Measurements from ENCODE around the gene CHSY1. TPM values are rescaled to one million over a fixed set of nuclear protein-coding genes. Genes with fewer than 3 reads are reported as not detected.

Gene CHSY1
- total and polyA plus RNA-seq, 10 of the 15 experiments (the other 5 are each of a cell fraction or from before 2014, with no cell fraction given): 1.4 to 31.2 (median 10.5) TPM

DNA sequence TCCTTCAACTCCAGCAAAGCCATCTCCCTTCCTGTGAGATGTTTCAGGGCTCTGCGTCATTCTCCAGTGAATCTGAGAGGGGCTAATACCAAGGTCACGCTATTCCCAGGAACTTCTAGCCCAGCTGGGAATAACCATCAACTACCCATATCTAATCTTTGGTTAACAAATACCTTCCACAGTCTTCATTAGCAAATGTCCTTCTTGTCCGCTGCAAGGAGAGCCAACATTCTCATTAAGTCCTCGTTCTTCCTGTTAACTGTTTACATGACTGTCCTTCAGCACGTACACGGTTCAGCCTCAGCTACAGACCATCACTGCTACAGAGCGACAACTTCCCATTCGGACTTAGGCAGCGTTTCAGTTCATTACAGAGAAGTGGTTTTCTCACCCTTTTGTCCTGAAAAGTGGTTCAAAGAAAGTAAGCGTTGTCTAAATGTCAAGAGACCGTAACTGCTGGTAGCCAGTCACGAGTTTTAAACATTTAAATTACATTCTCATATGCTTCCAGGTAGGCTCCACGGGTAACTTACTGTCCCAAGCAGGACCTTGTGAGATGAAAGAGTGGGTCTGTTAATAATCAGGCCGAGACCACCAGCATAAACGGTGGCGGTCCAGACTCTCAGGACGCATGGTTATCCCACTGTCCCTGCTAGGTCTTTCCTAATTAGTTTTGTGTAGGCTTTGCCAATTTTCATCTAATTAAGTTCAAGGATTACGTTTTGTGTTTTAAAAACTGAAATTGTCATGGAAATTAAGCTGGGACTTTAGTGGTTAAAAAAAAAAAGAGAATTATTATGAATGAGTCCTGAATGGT lies 63.8 kb downstream of the CHSY1 start (continued):
- TF ChIP-seq POLR2AphosphoS2 (IDR thresholded peaks at IDR 0.05; ENCODE audit: low read depth, low read length) (no peak), ETV6 (conservative IDR thresholded peaks at IDR 0.05 in 1 of 2, IDR thresholded peaks at IDR 0.05 in 1 of 2; ENCODE audit: borderline replicate concordance in 1 of 2, low read depth in 1 of 2) (no peak), CHD2 (IDR thresholded peaks at IDR 0.05; ENCODE audit: borderline replicate concordance, low read depth, low read length) (no peak; the same call in 1 of the 2 replicates), TARDBP (IDR thresholded peaks at IDR 0.05; ENCODE audit: borderline replicate concordance) (no peak), TBL1XR1 (IDR thresholded peaks at IDR 0.05; ENCODE audit: low read depth, low read length) (no peak), HDGF (IDR thresholded peaks at IDR 0.05) (no peak), EP300 (IDR thresholded peaks at IDR 0.05; ENCODE audit: borderline replicate concordance in 1 of 2, control insufficient read depth in 1 of 2, low read depth in 2 of 2, low read length in 2 of 2) (no peak), ATF3 (IDR thresholded peaks at IDR 0.05; ENCODE audit: borderline replicate concordance, extremely low read depth, low read depth, low read length) (no peak), BACH1 (IDR thresholded peaks at IDR 0.05; ENCODE audit: borderline replicate concordance) (no peak), MTA2 (IDR thresholded peaks at IDR 0.05; ENCODE audit: low read depth) (peak; percentile 86), EZH2 (IDR thresholded peaks at IDR 0.05; ENCODE audit: borderline replicate concordance, control insufficient read depth, low read depth, low read length) (no peak), REST (IDR thresholded peaks at IDR 0.05; ENCODE audit: low read depth, low read length) (no peak), MTA3 (IDR thresholded peaks at IDR 0.05; ENCODE audit: borderline replicate concordance, low read length) (peak; percentile 0; the same call in 1 of the 2 replicates), RELA (IDR thresholded peaks at IDR 0.05; ENCODE audit: borderline replicate concordance, partially characterized antibody) (no peak), TAF1 (IDR thresholded peaks at IDR 0.05; ENCODE audit: borderline replicate concordance, low read depth, low read length) (no peak), POLR2A (IDR thresholded peaks at IDR 0.05; ENCODE audit: low read depth, low read length) (no peak), RBBP5 (conservative IDR thresholded peaks at IDR 0.05) (no peak), IKZF2 (IDR thresholded peaks at IDR 0.05) (peak; percentile 74 to 76; a peak in 3 of 4 replicates), ZBED1 (IDR thresholded peaks at IDR 0.05; ENCODE audit: borderline replicate concordance) (0 out of 2 replicates have a peak, but pooled peaks have one; percentile 33), SUPT20H (IDR thresholded peaks at IDR 0.05; ENCODE audit: borderline replicate concordance, control insufficient read depth, low read depth, low read length) (no peak)
- TF ChIP-seq, protein P1, sequence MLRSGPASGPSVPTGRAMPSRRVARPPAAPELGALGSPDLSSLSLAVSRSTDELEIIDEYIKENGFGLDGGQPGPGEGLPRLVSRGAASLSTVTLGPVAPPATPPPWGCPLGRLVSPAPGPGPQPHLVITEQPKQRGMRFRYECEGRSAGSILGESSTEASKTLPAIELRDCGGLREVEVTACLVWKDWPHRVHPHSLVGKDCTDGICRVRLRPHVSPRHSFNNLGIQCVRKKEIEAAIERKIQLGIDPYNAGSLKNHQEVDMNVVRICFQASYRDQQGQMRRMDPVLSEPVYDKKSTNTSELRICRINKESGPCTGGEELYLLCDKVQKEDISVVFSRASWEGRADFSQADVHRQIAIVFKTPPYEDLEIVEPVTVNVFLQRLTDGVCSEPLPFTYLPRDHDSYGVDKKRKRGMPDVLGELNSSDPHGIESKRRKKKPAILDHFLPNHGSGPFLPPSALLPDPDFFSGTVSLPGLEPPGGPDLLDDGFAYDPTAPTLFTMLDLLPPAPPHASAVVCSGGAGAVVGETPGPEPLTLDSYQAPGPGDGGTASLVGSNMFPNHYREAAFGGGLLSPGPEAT (IDR thresholded peaks at IDR 0.05; ENCODE audit: low read depth): peak; percentile 85; the same call in 1 of the 2 replicates
- TF ChIP-seq, protein P2, sequence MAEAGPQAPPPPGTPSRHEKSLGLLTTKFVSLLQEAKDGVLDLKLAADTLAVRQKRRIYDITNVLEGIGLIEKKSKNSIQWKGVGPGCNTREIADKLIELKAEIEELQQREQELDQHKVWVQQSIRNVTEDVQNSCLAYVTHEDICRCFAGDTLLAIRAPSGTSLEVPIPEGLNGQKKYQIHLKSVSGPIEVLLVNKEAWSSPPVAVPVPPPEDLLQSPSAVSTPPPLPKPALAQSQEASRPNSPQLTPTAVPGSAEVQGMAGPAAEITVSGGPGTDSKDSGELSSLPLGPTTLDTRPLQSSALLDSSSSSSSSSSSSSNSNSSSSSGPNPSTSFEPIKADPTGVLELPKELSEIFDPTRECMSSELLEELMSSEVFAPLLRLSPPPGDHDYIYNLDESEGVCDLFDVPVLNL (IDR thresholded peaks at IDR 0.05; ENCODE audit: low read depth, low read length): no peak

Data from GM12878 (cell line).